Smooth muscle cell (in vitro differentiated cells): ENCODE data around the gene ZXDC. TPM values are rescaled to one million over a fixed set of nuclear protein-coding genes. Genes with fewer than 3 reads are reported as not detected.

Experiments used
- DNase-seq: peaks from one replicate; lab custom pipeline; 2025; ENCODE audit not compliant: unreplicated experiment; lab: John Stamatoyannopoulos, UW
- H2AFZ ChIP-seq: fragments of 200-600 bp; sonication (generic); 2 replicates; pipeline ENCODE4 v1.6.0; 2016; ENCODE audit warnings: antibody characterized with exemption, low read depth, mild to moderate bottlenecking
- H3F3A ChIP-seq: fragments of 200-600 bp; sonication (generic); 2 replicates; pipeline ENCODE4 v1.6.0; 2017; ENCODE audit warnings: antibody characterized with exemption, low read depth
- H3K27ac ChIP-seq: fragments of 200-600 bp; sonication (generic); 2 replicates; pipeline ENCODE4 v1.5.1; 2016; ENCODE audit warnings: low read depth, mild to moderate bottlenecking
- H3K27me3 ChIP-seq: fragments of 200-600 bp; sonication (generic); 2 replicates; pipeline ENCODE4 v1.6.1; 2016; ENCODE audit warnings: low read depth, mild to moderate bottlenecking
- H3K36me3 ChIP-seq: fragments of 200-600 bp; sonication (generic); 2 replicates; pipeline ENCODE4 v1.5.1; 2016; ENCODE audit warnings: low read depth
- H3K4me1 ChIP-seq: fragments of 200-600 bp; sonication (generic); 2 replicates; pipeline ENCODE4 v1.5.1; 2016; ENCODE audit warnings: low read depth
- H3K4me2 ChIP-seq: fragments of 200-600 bp; sonication (generic); 2 replicates; pipeline ENCODE4 v1.6.0; 2016; ENCODE audit warnings: mild to moderate bottlenecking
- H3K4me3 ChIP-seq: fragments of 200-600 bp; sonication (generic); 2 replicates; pipeline ENCODE4 v1.5.1; 2016; ENCODE audit warnings: mild to moderate bottlenecking
- H3K79me2 ChIP-seq: fragments of 200-600 bp; sonication (generic); 2 replicates; pipeline ENCODE4 v1.6.0; 2016; ENCODE audit warnings: low read depth, mild to moderate bottlenecking
- H3K9ac ChIP-seq: fragments of 200-600 bp; sonication (generic); 2 replicates; pipeline ENCODE4 v1.6.0; 2016; ENCODE audit warnings: low read depth
- H3K9me3 ChIP-seq: fragments of 200-600 bp; sonication (generic); replicated peaks from 2 replicates; pipeline ENCODE4 v1.5.1; 2016; ENCODE audit warnings: low read depth
- H4K20me1 ChIP-seq: fragments of 200-600 bp; sonication (generic); 2 replicates; pipeline ENCODE4 v1.6.0; 2016; ENCODE audit warnings: low read depth
- CTCF ChIP-seq: fragments of 200-600 bp; sonication (generic); IDR thresholded peaks from 2 replicates; pipeline ENCODE4 v1.5.1; 2017; ENCODE audit warnings: borderline replicate concordance, mild to moderate bottlenecking, antibody characterized with exemption; ENCODE audit not compliant: insufficient read depth, poor library complexity, severe bottlenecking
- WGBS: methylation state at CpG from one replicate; pipeline ENCODE4 v1.1.7; 2016; ENCODE audit warnings: low lambda C conversion rate; 5-methylcytosine and 5-hydroxymethylcytosine counted together
- polyA plus RNA-seq: library from polyadenylated mRNA; unstranded; fragments of >200 nt; fragmentation: Nextera tagmentation; extraction: Ambion mirVana; gene quantifications from 2 replicates; pipeline ENCODE4 v1.2.1, GENCODE V29; 2016
- total RNA-seq: library from RNA; depleted of rRNA; stranded (reverse); fragments of >200 nt; gene quantifications from 2 replicates; pipeline ENCODE4 v1.2.3, GENCODE V29; 2014

Gene ZXDC
- total and polyA plus RNA-seq, 2 experiments from 2014 or later = 9.2 to 20.4 TPM

GRCh38 chr3:126418661-126419131 is 57.0 kb downstream of the ZXDC start:
- no peak overlapping the region for H3K27ac ChIP-seq
- no peak overlapping the region for H3K4me2 ChIP-seq
- WGBS = 88% methylated on average over 20 of the region's 20 CpGs
- H3K9ac ChIP-seq = no peak overlapping the region
- no peak overlapping the region for H3K4me3 ChIP-seq
- no peak for DNase-seq
- no peaks in the 10 kb centered on the region for H3K27me3 ChIP-seq
- H3K4me1 ChIP-seq = no peaks in the 10 kb centered on the region
- no peak overlapping the region for H2AFZ ChIP-seq
- H3F3A ChIP-seq = no peaks in the 10 kb centered on the region
- no peaks in the 10 kb centered on the region for H3K79me2 ChIP-seq
- H3K36me3 ChIP-seq = no peaks in the 10 kb centered on the region
- no peak for TF ChIP-seq CTCF
- no peaks in the 10 kb centered on the region for H3K9me3 ChIP-seq
- H4K20me1 ChIP-seq = no peaks in the 10 kb centered on the region

- H3K79me2 ChIP-seq = no peaks in the 10 kb centered on the region
- no peak overlapping the region for H3K9ac ChIP-seq
- no peak for TF ChIP-seq CTCF
- H3K4me2 ChIP-seq = no peak overlapping the region
- no peak overlapping the region for H3K4me3 ChIP-seq
- no peaks in the 10 kb centered on the region for H3K4me1 ChIP-seq
- no peak overlapping the region for H2AFZ ChIP-seq
- no peaks in the 10 kb centered on the region for H4K20me1 ChIP-seq
- no peaks in the 10 kb centered on the region for H3K36me3 ChIP-seq
- no peak overlapping the region for H3K27ac ChIP-seq
- no peaks in the 10 kb centered on the region for H3K27me3 ChIP-seq
- 87% methylated on average over 11 of the region's 11 CpGs for WGBS
- DNase-seq = no peak
- no peaks in the 10 kb centered on the region for H3K9me3 ChIP-seq
- no peaks in the 10 kb centered on the region for H3F3A ChIP-seq
These were observed 57.6 kb downstream of the ZXDC start for GRCh38 chr3:126417981-126418530.

- Histone ChIP-seq H3F3A (no peaks in the 10 kb centered on the region), H3K9ac (no peak overlapping the region), H3K4me3 (no peak overlapping the region), H2AFZ (no peak overlapping the region), H3K4me1 (no peaks in the 10 kb centered on the region), H3K9me3 (no peaks in the 10 kb centered on the region), H4K20me1 (no peaks in the 10 kb centered on the region), H3K27ac (no peak overlapping the region), H3K79me2 (no peaks in the 10 kb centered on the region), H3K27me3 (no peaks in the 10 kb centered on the region), H3K36me3 (no peaks in the 10 kb centered on the region), H3K4me2 (no peak overlapping the region)
- DNase-seq = no peak
- TF ChIP-seq CTCF = no peak
- 75% methylated on average over 5 of the region's 5 CpGs for WGBS
These were observed 58.2 kb downstream of the ZXDC start for GRCh38 chr3:126417515-126417914.

- H3K27me3 ChIP-seq = no peaks in the 10 kb centered on the region
- no peak overlapping the region for H3K4me3 ChIP-seq
- no peak overlapping the region for H3K4me2 ChIP-seq
- H4K20me1 ChIP-seq = no peaks in the 10 kb centered on the region
- H3K27ac ChIP-seq = no peak overlapping the region
- H3K79me2 ChIP-seq = no peaks in the 10 kb centered on the region
- no peaks in the 10 kb centered on the region for H3K36me3 ChIP-seq
- TF ChIP-seq CTCF = no peak
- no peaks in the 10 kb centered on the region for H3K4me1 ChIP-seq
- no peaks in the 10 kb centered on the region for H3F3A ChIP-seq
- no peak overlapping the region for H3K9ac ChIP-seq
- 96% methylated on average over 7 of the region's 7 CpGs for WGBS
- no peaks in the 10 kb centered on the region for H3K9me3 ChIP-seq
- H2AFZ ChIP-seq = no peak overlapping the region
- no peak for DNase-seq
These were observed 58.7 kb downstream of the ZXDC start for GRCh38 chr3:126416943-126417342.
